Right lobe of liver (tissue), 4 donors: Measurements from ENCODE around the gene ADAM23.

ENCODE experiments used
- CTCF ChIP-seq, 4 donors: fragments of 200-600 bp in 3 of 4; fragments of 450-650 bp in 1 of 4; IDR thresholded peaks; one replicate each; pipeline versions ENCODE4 v1.5.1 to v1.8.0; 2016 to 2022; ENCODE audit warnings: antibody characterized with exemption in 4 of 4, mild to moderate bottlenecking in 2 of 4
- POLR2A ChIP-seq: fragments of 450-650 bp; IDR thresholded peaks from one replicate; pipeline ENCODE4 v1.6.1; 2017; ENCODE audit warnings: antibody characterized with exemption, mild to moderate bottlenecking
- donor health status: DM: no; HTN: no; CAD: no.
- donor health status: DM: no; HTN: no; CAD: no.
- donor health status: DM: no; HTN: yes; CAD: no.

- TF ChIP-seq CTCF (IDR thresholded peaks at IDR 0.05) (no peak), POLR2A (no peak)
Measured at GRCh38 chr2:206627632-206628031, 184.3 kb downstream of the ADAM23 start.
